ENCODE results near the gene GSK3B.

Gene GSK3B

GRCh38 chr3:120077731-120078130 lies 16.5 kb downstream of the GSK3B start:
- TF ChIP-seq CTCF (IDR thresholded peaks at IDR 0.05; ENCODE audit: low read depth, low read length) = no peak
- H3K4me3 ChIP-seq (replicated peaks in 1 of 2; ENCODE audit: low read depth in 2 of 2, low read length in 2 of 2) = no peak overlapping the region
- no peak for DNase-seq (ENCODE audit: low read depth in 2 of 2)

- TF ChIP-seq CTCF (IDR thresholded peaks at IDR 0.05; ENCODE audit: low read depth, low read length) = no peak
- DNase-seq (ENCODE audit: low read depth in 2 of 2) = no peak
- no peak overlapping the region for H3K4me3 ChIP-seq (replicated peaks in 1 of 2; ENCODE audit: low read depth in 2 of 2, low read length in 2 of 2)
These were observed 21.3 kb downstream of the GSK3B start for GRCh38 chr3:120072867-120073525.

- DNase-seq (ENCODE audit: low read depth in 2 of 2) = no peak
- no peak for TF ChIP-seq CTCF (IDR thresholded peaks at IDR 0.05; ENCODE audit: low read depth, low read length)
- H3K4me3 ChIP-seq (replicated peaks in 1 of 2; ENCODE audit: low read depth in 2 of 2, low read length in 2 of 2) = no peak overlapping the region
These were observed 23.0 kb downstream of the GSK3B start for GRCh38 chr3:120071259-120071658.

- no peak overlapping the region for H3K4me3 ChIP-seq (replicated peaks in 1 of 2; ENCODE audit: low read depth in 2 of 2, low read length in 2 of 2)
- DNase-seq (ENCODE audit: low read depth in 2 of 2) = no peak
- no peak for TF ChIP-seq CTCF (IDR thresholded peaks at IDR 0.05; ENCODE audit: low read depth, low read length)
These were observed 23.8 kb downstream of the GSK3B start for GRCh38 chr3:120070263-120070981.

- no peak overlapping the region for H3K4me3 ChIP-seq (replicated peaks in 1 of 2; ENCODE audit: low read depth in 2 of 2, low read length in 2 of 2)
- TF ChIP-seq CTCF (IDR thresholded peaks at IDR 0.05; ENCODE audit: low read depth, low read length) = no peak
- DNase-seq (ENCODE audit: low read depth in 2 of 2) = no peak
These were observed 27.2 kb downstream of the GSK3B start for GRCh38 chr3:120067083-120067482.

GRCh38 chr3:120066634-120067033 lies 27.6 kb downstream of the GSK3B start:
- TF ChIP-seq CTCF (IDR thresholded peaks at IDR 0.05; ENCODE audit: low read depth, low read length) = no peak
- H3K4me3 ChIP-seq (replicated peaks in 1 of 2; ENCODE audit: low read depth in 2 of 2, low read length in 2 of 2) = no peak overlapping the region
- no peak for DNase-seq (ENCODE audit: low read depth in 2 of 2)

Data from cardiac fibroblast (primary cell).